CD14-positive monocyte (primary cell): ENCODE measurements around the gene TCF7. TPM values are rescaled to one million over a fixed set of nuclear protein-coding genes. Genes with fewer than 3 reads are reported as not detected.

ENCODE experiments used
- DNase-seq, 3 donors: peaks; one replicate each; pipeline ENCODE4 v3.0.0-alpha.2; 2011 to 2022
- H2AFZ ChIP-seq: 2 replicates; pipeline ENCODE4 v1.6.0; 2012; ENCODE audit warnings: mild to moderate bottlenecking, low read depth, low read length, inconsistent platforms; ENCODE audit not compliant: insufficient read depth, poor library complexity, severe bottlenecking
- H3K27ac ChIP-seq, 2 donors: 1 replicate in 1 of 2; 2 replicates in 1 of 2; pipeline ENCODE4 v1.5.1; 2012 to 2013; ENCODE audit warnings: low read length in 2 of 2, control low read depth in 1 of 2, inconsistent platforms in 1 of 2, low read depth in 1 of 2, mild to moderate bottlenecking in 1 of 2
- H3K27me3 ChIP-seq, 2 donors: one replicate each; pipeline versions ENCODE4 v1.6.0 to v1.6.1; 2011 to 2013; ENCODE audit warnings: low read length in 2 of 2; ENCODE audit not compliant: control insufficient read depth in 2 of 2, insufficient read depth in 2 of 2
- H3K36me3 ChIP-seq, 2 donors: replicated peaks in 1 of 2; 1 replicate in 1 of 2; 2 replicates in 1 of 2; pipeline versions ENCODE4 v1.5.1 to v1.6.1; 2012 to 2013; ENCODE audit warnings: low read length in 2 of 2, control low read depth in 1 of 2, inconsistent platforms in 1 of 2, mild to moderate bottlenecking in 1 of 2; ENCODE audit not compliant: insufficient read depth in 2 of 2, control insufficient read depth in 1 of 2
- H3K4me1 ChIP-seq, 2 donors: 1 replicate in 1 of 2; 2 replicates in 1 of 2; pipeline versions ENCODE4 v1.5.1 to v1.6.1; 2012 to 2013; ENCODE audit warnings: low read length in 2 of 2, control low read depth in 1 of 2, inconsistent platforms in 1 of 2, mild to moderate bottlenecking in 1 of 2, moderate library complexity in 1 of 2; ENCODE audit not compliant: insufficient read depth in 2 of 2, control insufficient read depth in 1 of 2
- H3K4me2 ChIP-seq: replicated peaks from 2 replicates; pipeline ENCODE3; 2012; ENCODE audit warnings: low read length, moderate library complexity, mild to moderate bottlenecking; ENCODE audit not compliant: poor library complexity, severe bottlenecking; ENCODE audit errors: extremely low read depth
- H3K4me3 ChIP-seq, 3 experiments: fragments of 200-600 bp in 1 of 3; sonication (generic) in 1 of 3; replicated peaks in 1 of 3; 1 replicate in 2 of 3; 2 replicates in 1 of 3; pipeline ENCODE4 v1.5.1; 2011 to 2013; ENCODE audit warnings: low read length in 3 of 3, mild to moderate bottlenecking in 3 of 3, control low read depth in 2 of 3, low read depth in 2 of 3, inconsistent platforms in 1 of 3, moderate library complexity in 1 of 3
- H3K79me2 ChIP-seq: 2 replicates; pipeline ENCODE4 v1.6.0; 2012; ENCODE audit warnings: mild to moderate bottlenecking, control low read depth, inconsistent platforms, low read length, moderate library complexity; ENCODE audit not compliant: insufficient read depth
- H3K9ac ChIP-seq: 2 replicates; pipeline ENCODE4 v1.6.0; 2017; ENCODE audit warnings: low read length, mild to moderate bottlenecking; ENCODE audit not compliant: insufficient read depth, poor library complexity, severe bottlenecking
- H3K9me3 ChIP-seq, 2 donors: replicated peaks in 1 of 2; 1 replicate in 1 of 2; 2 replicates in 1 of 2; pipeline versions ENCODE4 v1.5.1 to v1.6.1; 2012 to 2013; ENCODE audit warnings: low read length in 2 of 2, control low read depth in 1 of 2; ENCODE audit not compliant: control insufficient read depth in 1 of 2, insufficient read depth in 1 of 2
- H4K20me1 ChIP-seq: 2 replicates; pipeline ENCODE4 v1.6.0; 2012; ENCODE audit warnings: mild to moderate bottlenecking, low read length, control low read depth, moderate library complexity; ENCODE audit not compliant: insufficient read depth
- H3K27ac Mint-ChIP-seq, 7 donors: one replicate each; pipeline ENCODE4 v1.8.0; 2020; ENCODE audit warnings: mild to moderate bottlenecking in 7 of 7, mixed read lengths in 7 of 7, moderate library complexity in 6 of 7, inconsistent platforms in 2 of 7
- H3K27me3 Mint-ChIP-seq, 3 donors: one replicate each; pipeline ENCODE4 v1.8.0; 2021 to 2022; ENCODE audit warnings: low read depth in 3 of 3, mild to moderate bottlenecking in 3 of 3, mixed read lengths in 3 of 3, moderate library complexity in 3 of 3, inconsistent platforms in 1 of 3
- H3K36me3 Mint-ChIP-seq, 2 donors: one replicate each; pipeline ENCODE4 v1.8.0; 2020; ENCODE audit warnings: mixed read lengths in 2 of 2, inconsistent platforms in 1 of 2, mild to moderate bottlenecking in 1 of 2
- H3K4me1 Mint-ChIP-seq: one replicate; pipeline ENCODE4 v1.8.0; 2020; ENCODE audit warnings: mild to moderate bottlenecking, mixed read lengths
- H3K4me3 Mint-ChIP-seq, 2 donors: one replicate each; pipeline ENCODE4 v1.8.0; 2020; ENCODE audit warnings: mild to moderate bottlenecking in 2 of 2, mixed read lengths in 2 of 2, moderate library complexity in 1 of 2
- H3K9me3 Mint-ChIP-seq, 7 donors: one replicate each; pipeline ENCODE4 v1.8.0; 2020 to 2022; ENCODE audit warnings: mixed read lengths in 7 of 7, mild to moderate bottlenecking in 6 of 7, moderate library complexity in 6 of 7, inconsistent platforms in 2 of 7
- WGBS: methylation state at CpG from one replicate; pipeline ENCODE4 v1.1.5; 2013; ENCODE audit warnings: missing lambda C conversion rate; ENCODE audit not compliant: insufficient coverage; 5-methylcytosine and 5-hydroxymethylcytosine counted together
- intact Hi-C, 2 donors: fragments of 100-400 bp; cut with micrococcal nuclease; formaldehyde crosslinking; loops; one replicate each; pipeline versions ENCODE4 v1.15.0 to v1.15.1; 2023
- polyA plus RNA-seq, 3 donors: library from polyadenylated mRNA; depleted of rRNA in 1 of 3; unstranded in 2 of 3; stranded (reverse) in 1 of 3; fragments of 300-500 nt in 2 of 3; fragments of >200 nt in 1 of 3; fragmentation: Illumina TruSeq in 2 of 3; gene quantifications; 1 replicate in 2 of 3; 2 replicates in 1 of 3; pipeline ENCODE4 v1.2.3, GENCODE V29; 2012 to 2021
- TF ChIP-seq, protein P1 (sequence below): fragments of 200-600 bp; IDR thresholded peaks from one replicate; pipeline ENCODE4 v1.8.0; 2022; ENCODE audit warnings: antibody characterized with exemption, mild to moderate bottlenecking

Gene TCF7
- polyA plus RNA-seq, 3 donors, result 0.15 to 0.84 (median 0.83) TPM

GRCh38 chr5:134103397-134103796 lies 11.1 kb upstream of the TCF7 start:
- Mint-ChIP-seq H3K27me3 (peaks cover 4 to 8% (median 7%) of the 10 kb centered on the region in 3 donors), H3K9me3 (no peaks in the 10 kb centered on the region), H3K36me3 (no peaks in the 10 kb centered on the region), H3K4me3 (no peak overlapping the region), H3K27ac (no peak overlapping the region), H3K4me1 (peaks cover 1% of the 10 kb centered on the region)
- Histone ChIP-seq H2AFZ (no peak overlapping the region), H3K9ac (no peak overlapping the region), H3K9me3 (no peaks in the 10 kb centered on the region), H3K4me2 (no peak overlapping the region), H3K27me3 (no peaks in the 10 kb centered on the region), H3K27ac (no peak overlapping the region), H4K20me1 (no peaks in the 10 kb centered on the region), H3K4me3 (no peak overlapping the region), H3K36me3 (no peaks in the 10 kb centered on the region), H3K79me2 (no peaks in the 10 kb centered on the region), H3K4me1 (no peaks in the 10 kb centered on the region)
- intact Hi-C loops, result loop anchor here in 1 of 2 donors (5.0 kb wide), 1 partner anchor 39 kb away; no protein-coding TSS in a partner anchor
- WGBS, result 96% methylated on average over 9 of the region's 9 CpGs
- TF ChIP-seq, protein P1, sequence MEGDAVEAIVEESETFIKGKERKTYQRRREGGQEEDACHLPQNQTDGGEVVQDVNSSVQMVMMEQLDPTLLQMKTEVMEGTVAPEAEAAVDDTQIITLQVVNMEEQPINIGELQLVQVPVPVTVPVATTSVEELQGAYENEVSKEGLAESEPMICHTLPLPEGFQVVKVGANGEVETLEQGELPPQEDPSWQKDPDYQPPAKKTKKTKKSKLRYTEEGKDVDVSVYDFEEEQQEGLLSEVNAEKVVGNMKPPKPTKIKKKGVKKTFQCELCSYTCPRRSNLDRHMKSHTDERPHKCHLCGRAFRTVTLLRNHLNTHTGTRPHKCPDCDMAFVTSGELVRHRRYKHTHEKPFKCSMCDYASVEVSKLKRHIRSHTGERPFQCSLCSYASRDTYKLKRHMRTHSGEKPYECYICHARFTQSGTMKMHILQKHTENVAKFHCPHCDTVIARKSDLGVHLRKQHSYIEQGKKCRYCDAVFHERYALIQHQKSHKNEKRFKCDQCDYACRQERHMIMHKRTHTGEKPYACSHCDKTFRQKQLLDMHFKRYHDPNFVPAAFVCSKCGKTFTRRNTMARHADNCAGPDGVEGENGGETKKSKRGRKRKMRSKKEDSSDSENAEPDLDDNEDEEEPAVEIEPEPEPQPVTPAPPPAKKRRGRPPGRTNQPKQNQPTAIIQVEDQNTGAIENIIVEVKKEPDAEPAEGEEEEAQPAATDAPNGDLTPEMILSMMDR, result no peak
- DNase-seq, result no peak

DNA sequence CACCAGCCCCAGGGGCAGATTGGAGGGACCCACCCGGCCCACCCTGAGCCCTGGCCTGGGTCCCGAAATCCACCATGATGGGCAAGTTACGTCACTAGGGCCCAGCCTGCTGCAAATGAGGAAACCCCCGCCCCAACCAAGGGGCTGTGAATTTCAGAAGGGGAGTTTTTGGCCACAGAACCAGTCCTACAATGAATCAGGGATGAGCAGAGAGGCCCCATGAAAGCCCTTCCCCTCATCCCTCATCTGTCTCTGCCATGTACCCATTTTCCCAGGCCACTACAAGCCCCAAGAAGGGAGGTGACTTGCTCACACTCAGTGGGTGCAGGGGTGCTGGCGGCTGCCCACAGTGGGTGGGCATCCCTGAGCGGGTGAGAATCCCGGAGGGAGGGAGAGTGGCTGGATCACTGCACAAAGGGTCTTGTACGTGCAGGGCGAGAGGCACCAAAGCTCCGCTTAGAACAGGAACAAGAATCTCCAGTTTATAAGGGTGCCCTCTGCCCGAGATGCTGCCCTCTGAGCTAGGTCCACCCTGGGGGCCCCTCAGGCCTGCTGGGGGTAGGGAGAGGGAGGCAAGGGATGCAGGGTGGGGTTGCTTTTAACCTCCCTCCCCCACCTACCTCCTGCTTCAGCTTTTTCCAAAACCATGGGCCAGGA lies 10.4 kb upstream of the TCF7 start:
- Histone ChIP-seq H3K27me3 (no peaks in the 10 kb centered on the region), H2AFZ (no peak overlapping the region), H3K9ac (no peak overlapping the region), H3K79me2 (no peaks in the 10 kb centered on the region), H3K36me3 (no peaks in the 10 kb centered on the region), H3K4me3 (no peak overlapping the region), H4K20me1 (no peaks in the 10 kb centered on the region), H3K4me1 (no peaks in the 10 kb centered on the region), H3K27ac (no peak overlapping the region), H3K9me3 (no peaks in the 10 kb centered on the region), H3K4me2 (no peak overlapping the region)
- Mint-ChIP-seq H3K4me1 (peaks cover 1% of the 10 kb centered on the region), H3K27me3 (peaks cover 4 to 10% (median 8%) of the 10 kb centered on the region in 3 donors), H3K27ac (no peak overlapping the region), H3K36me3 (no peaks in the 10 kb centered on the region), H3K9me3 (no peaks in the 10 kb centered on the region), H3K4me3 (no peak overlapping the region)
- TF ChIP-seq, protein P1, result no peak
- WGBS, result 100% methylated on average over 2 of the region's 11 CpGs
- no peak for DNase-seq
- intact Hi-C loops, result loop anchor here in 1 of 2 donors (5.0 kb wide), 1 partner anchor 38 kb away; no protein-coding TSS in a partner anchor
